ENCODE results near the gene CTAGE1.

Gene CTAGE1

DNA sequence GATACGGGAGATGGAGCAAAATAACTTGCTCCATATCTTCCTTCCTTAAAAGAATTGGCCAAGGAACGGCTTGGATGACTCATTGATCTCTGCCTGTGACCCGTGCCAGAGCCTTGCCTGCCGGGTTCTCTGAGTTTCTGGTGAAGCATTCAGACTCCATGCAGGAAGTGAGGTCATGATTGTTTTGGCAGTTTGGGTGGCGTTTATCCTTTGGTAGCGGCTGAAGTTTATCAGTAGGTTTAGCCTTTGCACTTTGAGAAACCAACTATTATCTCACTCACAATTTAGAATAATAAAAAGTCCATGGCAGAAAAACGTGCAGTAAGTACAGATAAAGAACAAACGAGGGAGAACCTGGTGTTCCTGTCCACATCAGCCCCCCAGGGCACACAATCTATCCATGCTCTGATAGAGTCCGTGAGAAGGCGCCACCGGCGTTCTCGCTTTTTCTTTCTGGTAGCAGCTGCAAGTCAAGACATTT, 15.0 kb upstream of the CTAGE1 start:
- H3K9me3 ChIP-seq (ENCODE audit: insufficient read depth, low read depth, low read length) = no peaks in the 10 kb centered on the region
- no peaks in the 10 kb centered on the region for H3K36me3 ChIP-seq (ENCODE audit: insufficient read depth, low read length)
- H3K4me1 ChIP-seq (ENCODE audit: insufficient read depth, low read length, poor library complexity, severe bottlenecking) = no peaks in the 10 kb centered on the region
- H3K9me2 ChIP-seq (replicated peaks; ENCODE audit: low read depth, low read length) = no peaks in the 10 kb centered on the region
- no peak for TF ChIP-seq EZH2phosphoT487 (IDR thresholded peaks at IDR 0.05; ENCODE audit: borderline replicate concordance)
- TF ChIP-seq, protein P1, sequence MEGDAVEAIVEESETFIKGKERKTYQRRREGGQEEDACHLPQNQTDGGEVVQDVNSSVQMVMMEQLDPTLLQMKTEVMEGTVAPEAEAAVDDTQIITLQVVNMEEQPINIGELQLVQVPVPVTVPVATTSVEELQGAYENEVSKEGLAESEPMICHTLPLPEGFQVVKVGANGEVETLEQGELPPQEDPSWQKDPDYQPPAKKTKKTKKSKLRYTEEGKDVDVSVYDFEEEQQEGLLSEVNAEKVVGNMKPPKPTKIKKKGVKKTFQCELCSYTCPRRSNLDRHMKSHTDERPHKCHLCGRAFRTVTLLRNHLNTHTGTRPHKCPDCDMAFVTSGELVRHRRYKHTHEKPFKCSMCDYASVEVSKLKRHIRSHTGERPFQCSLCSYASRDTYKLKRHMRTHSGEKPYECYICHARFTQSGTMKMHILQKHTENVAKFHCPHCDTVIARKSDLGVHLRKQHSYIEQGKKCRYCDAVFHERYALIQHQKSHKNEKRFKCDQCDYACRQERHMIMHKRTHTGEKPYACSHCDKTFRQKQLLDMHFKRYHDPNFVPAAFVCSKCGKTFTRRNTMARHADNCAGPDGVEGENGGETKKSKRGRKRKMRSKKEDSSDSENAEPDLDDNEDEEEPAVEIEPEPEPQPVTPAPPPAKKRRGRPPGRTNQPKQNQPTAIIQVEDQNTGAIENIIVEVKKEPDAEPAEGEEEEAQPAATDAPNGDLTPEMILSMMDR (conservative IDR thresholded peaks at IDR 0.05; ENCODE audit: low read length) = no peak
- H3K9ac ChIP-seq (ENCODE audit: low read depth, low read length, poor library complexity, severe bottlenecking) = no peak overlapping the region
- H4K20me1 ChIP-seq (ENCODE audit: insufficient read depth, low read length, poor library complexity, severe bottlenecking) = no peaks in the 10 kb centered on the region
- H3K4me2 ChIP-seq (ENCODE audit: low read depth, low read length, poor library complexity, severe bottlenecking) = no peak overlapping the region
- H3K4me3 ChIP-seq (ENCODE audit: low read length, poor library complexity, severe bottlenecking) = no peak overlapping the region
- H2AFZ ChIP-seq (ENCODE audit: low read length) = no peak overlapping the region
- no peaks in the 10 kb centered on the region for H3K27me3 ChIP-seq (ENCODE audit: insufficient read depth, low read length, poor library complexity, severe bottlenecking)
- H3F3A ChIP-seq (ENCODE audit: low read depth) = no peaks in the 10 kb centered on the region
- H3K79me2 ChIP-seq (ENCODE audit: insufficient read depth, low read length) = no peaks in the 10 kb centered on the region

DNA sequence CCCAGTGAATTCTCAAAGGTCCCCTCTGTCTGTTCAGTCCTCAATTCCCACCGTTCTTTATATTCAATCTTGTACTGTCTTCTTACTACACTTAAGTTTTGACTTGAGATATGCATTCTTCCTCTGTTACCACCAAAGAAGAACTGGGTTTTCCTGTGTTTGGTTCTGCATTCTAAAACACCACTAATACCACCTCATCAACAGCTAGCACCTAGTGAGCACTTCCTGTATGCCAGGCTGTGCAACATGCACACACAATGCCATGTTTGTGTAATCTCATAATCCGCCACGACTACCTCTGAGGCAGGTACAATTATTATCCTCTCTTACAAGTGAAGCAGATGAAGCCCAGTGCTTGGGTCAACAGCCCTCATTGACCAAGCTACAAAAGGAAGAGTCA, 11.8 kb upstream of the CTAGE1 start:
- H3K4me3 ChIP-seq (ENCODE audit: low read length, poor library complexity, severe bottlenecking) = no peak overlapping the region
- no peaks in the 10 kb centered on the region for H4K20me1 ChIP-seq (ENCODE audit: insufficient read depth, low read length, poor library complexity, severe bottlenecking)
- H3K9me3 ChIP-seq (ENCODE audit: insufficient read depth, low read depth, low read length) = no peaks in the 10 kb centered on the region
- no peaks in the 10 kb centered on the region for H3K79me2 ChIP-seq (ENCODE audit: insufficient read depth, low read length)
- no peaks in the 10 kb centered on the region for H3K36me3 ChIP-seq (ENCODE audit: insufficient read depth, low read length)
- H3K9ac ChIP-seq (ENCODE audit: low read depth, low read length, poor library complexity, severe bottlenecking) = no peak overlapping the region
- H3K9me2 ChIP-seq (replicated peaks; ENCODE audit: low read depth, low read length) = no peaks in the 10 kb centered on the region
- H3F3A ChIP-seq (ENCODE audit: low read depth) = no peaks in the 10 kb centered on the region
- TF ChIP-seq, protein P1 (conservative IDR thresholded peaks at IDR 0.05; ENCODE audit: low read length) = no peak
- no peak for TF ChIP-seq EZH2phosphoT487 (IDR thresholded peaks at IDR 0.05; ENCODE audit: borderline replicate concordance)
- no peak overlapping the region for H2AFZ ChIP-seq (ENCODE audit: low read length)
- H3K4me2 ChIP-seq (ENCODE audit: low read depth, low read length, poor library complexity, severe bottlenecking) = no peak overlapping the region
- no peaks in the 10 kb centered on the region for H3K27me3 ChIP-seq (ENCODE audit: insufficient read depth, low read length, poor library complexity, severe bottlenecking)
- H3K4me1 ChIP-seq (ENCODE audit: insufficient read depth, low read length, poor library complexity, severe bottlenecking) = no peaks in the 10 kb centered on the region

DNA sequence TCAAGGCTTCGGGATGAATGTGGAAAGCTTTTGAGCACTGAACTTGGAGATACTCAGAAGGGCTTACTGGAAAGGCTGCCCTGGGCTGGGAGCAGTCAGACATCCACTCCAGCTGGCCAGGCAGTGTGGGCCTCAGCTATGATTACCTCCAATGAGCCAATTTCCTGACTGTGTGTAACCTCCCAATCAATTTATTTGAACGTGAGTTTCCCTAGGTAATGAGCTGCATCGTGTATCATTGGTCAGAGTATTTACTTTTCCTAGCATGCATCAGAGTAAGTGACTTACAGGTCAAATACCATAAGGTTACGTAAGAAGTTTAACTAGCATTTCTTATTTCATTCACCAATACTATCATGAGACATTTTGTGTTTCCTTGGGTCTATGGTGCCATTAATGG, 11.0 kb upstream of the CTAGE1 start:
- H3K9me3 ChIP-seq (ENCODE audit: insufficient read depth, low read depth, low read length) = no peaks in the 10 kb centered on the region
- no peaks in the 10 kb centered on the region for H4K20me1 ChIP-seq (ENCODE audit: insufficient read depth, low read length, poor library complexity, severe bottlenecking)
- no peaks in the 10 kb centered on the region for H3K4me1 ChIP-seq (ENCODE audit: insufficient read depth, low read length, poor library complexity, severe bottlenecking)
- H3K36me3 ChIP-seq (ENCODE audit: insufficient read depth, low read length) = no peaks in the 10 kb centered on the region
- no peaks in the 10 kb centered on the region for H3K79me2 ChIP-seq (ENCODE audit: insufficient read depth, low read length)
- H3K9ac ChIP-seq (ENCODE audit: low read depth, low read length, poor library complexity, severe bottlenecking) = no peak overlapping the region
- no peaks in the 10 kb centered on the region for H3K9me2 ChIP-seq (replicated peaks; ENCODE audit: low read depth, low read length)
- TF ChIP-seq, protein P1 (conservative IDR thresholded peaks at IDR 0.05; ENCODE audit: low read length) = no peak
- TF ChIP-seq EZH2phosphoT487 (IDR thresholded peaks at IDR 0.05; ENCODE audit: borderline replicate concordance) = no peak
- no peak overlapping the region for H2AFZ ChIP-seq (ENCODE audit: low read length)
- no peak overlapping the region for H3K4me3 ChIP-seq (ENCODE audit: low read length, poor library complexity, severe bottlenecking)
- H3K27me3 ChIP-seq (ENCODE audit: insufficient read depth, low read length, poor library complexity, severe bottlenecking) = no peaks in the 10 kb centered on the region
- H3K4me2 ChIP-seq (ENCODE audit: low read depth, low read length, poor library complexity, severe bottlenecking) = no peak overlapping the region
- no peaks in the 10 kb centered on the region for H3F3A ChIP-seq (ENCODE audit: low read depth)
